ENCODE data around the gene DDX27. TPM values are rescaled to one million over a fixed set of nuclear protein-coding genes. Genes with fewer than 3 reads are reported as not detected.

Gene DDX27
- total RNA-seq, 1 experiment from 2014 or later, result 54.8 TPM

GRCh38 chr20:49282584-49283171 lies 63.5 kb downstream of the DDX27 start (continued):
- TF ChIP-seq E2F4 (CRISPR knock-in tag; IDR thresholded peaks at IDR 0.05; ENCODE audit: borderline replicate concordance, low read depth), result no peak
- TF ChIP-seq FOXP1 (CRISPR knock-in tag; IDR thresholded peaks at IDR 0.05; ENCODE audit: borderline replicate concordance), result no peak
- TF ChIP-seq NR1H2 (CRISPR knock-in tag; IDR thresholded peaks at IDR 0.05), result no peak

- POLR2A ChIA-PET, result interaction anchor here (0.6 to 1.3 kb wide), 4 partner anchors 8 to 1665 kb away, joined by 3 to 5 read pairs (median 4); no protein-coding TSS in a partner anchor
- H3K9me3 Mint-ChIP-seq, result peaks cover 3% of the 10 kb centered on the region; the same call in 1 of the 2 replicates
- peak overlapping the region; percentile 100 for H3K4me3 Mint-ChIP-seq
- ATAC-seq (no peak), DNase-seq (ENCODE audit: low spot score) (no peak)
- peaks cover 100% of the 10 kb centered on the region for H3K36me3 Mint-ChIP-seq
- H3K27me3 Mint-ChIP-seq (ENCODE audit: low read depth), result no peaks in the 10 kb centered on the region; the same call in 1 of the 2 replicates
- peak overlapping the region; percentile 95 for H3K27ac Mint-ChIP-seq
- CTCF ChIA-PET, result interaction anchor here (3.7 kb wide), 1 partner anchor 37 kb away, joined by 15 read pairs; no protein-coding TSS in a partner anchor
- peaks cover 81% of the 10 kb centered on the region for H3K4me1 Mint-ChIP-seq
- TF ChIP-seq, protein P1, sequence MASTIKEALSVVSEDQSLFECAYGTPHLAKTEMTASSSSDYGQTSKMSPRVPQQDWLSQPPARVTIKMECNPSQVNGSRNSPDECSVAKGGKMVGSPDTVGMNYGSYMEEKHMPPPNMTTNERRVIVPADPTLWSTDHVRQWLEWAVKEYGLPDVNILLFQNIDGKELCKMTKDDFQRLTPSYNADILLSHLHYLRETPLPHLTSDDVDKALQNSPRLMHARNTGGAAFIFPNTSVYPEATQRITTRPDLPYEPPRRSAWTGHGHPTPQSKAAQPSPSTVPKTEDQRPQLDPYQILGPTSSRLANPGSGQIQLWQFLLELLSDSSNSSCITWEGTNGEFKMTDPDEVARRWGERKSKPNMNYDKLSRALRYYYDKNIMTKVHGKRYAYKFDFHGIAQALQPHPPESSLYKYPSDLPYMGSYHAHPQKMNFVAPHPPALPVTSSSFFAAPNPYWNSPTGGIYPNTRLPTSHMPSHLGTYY (CRISPR knock-in tag; IDR thresholded peaks at IDR 0.05), result peak; percentile 11; the same call in 1 of the 2 replicates
- TF ChIP-seq PRRX2 (CRISPR knock-in tag; IDR thresholded peaks at IDR 0.05) (no peak; the same call in 1 of the 2 replicates), E2F4 (CRISPR knock-in tag; IDR thresholded peaks at IDR 0.05; ENCODE audit: borderline replicate concordance, low read depth) (no peak), ELF4 (CRISPR knock-in tag; IDR thresholded peaks at IDR 0.05; ENCODE audit: low read depth) (no peak), AFF4 (CRISPR knock-in tag; IDR thresholded peaks at IDR 0.05; ENCODE audit: borderline replicate concordance) (no peak), JAZF1 (CRISPR knock-in tag; IDR thresholded peaks at IDR 0.05) (no peak), ZNF416 (CRISPR knock-in tag; IDR thresholded peaks at IDR 0.05) (0 out of 2 replicates have a peak, but pooled peaks have one; percentile 6), GTF2I (CRISPR knock-in tag; conservative IDR thresholded peaks at IDR 0.05) (no peak), SOX15 (CRISPR knock-in tag; IDR thresholded peaks at IDR 0.05) (no peak), E2F5 (CRISPR knock-in tag; IDR thresholded peaks at IDR 0.05) (no peak), ZNF423 (CRISPR knock-in tag; IDR thresholded peaks at IDR 0.05) (no peak), CBFB (CRISPR knock-in tag; IDR thresholded peaks at IDR 0.05; ENCODE audit: low read depth) (no peak), HMGA2 (CRISPR knock-in tag; IDR thresholded peaks at IDR 0.05) (no peak), RELA (CRISPR knock-in tag; IDR thresholded peaks at IDR 0.05; ENCODE audit: borderline replicate concordance) (no peak), ZNF263 (CRISPR knock-in tag; IDR thresholded peaks at IDR 0.05; ENCODE audit: low read depth) (no peak), NR2C2 (CRISPR knock-in tag; IDR thresholded peaks at IDR 0.05) (no peak)
- TF ChIP-seq, protein P2, sequence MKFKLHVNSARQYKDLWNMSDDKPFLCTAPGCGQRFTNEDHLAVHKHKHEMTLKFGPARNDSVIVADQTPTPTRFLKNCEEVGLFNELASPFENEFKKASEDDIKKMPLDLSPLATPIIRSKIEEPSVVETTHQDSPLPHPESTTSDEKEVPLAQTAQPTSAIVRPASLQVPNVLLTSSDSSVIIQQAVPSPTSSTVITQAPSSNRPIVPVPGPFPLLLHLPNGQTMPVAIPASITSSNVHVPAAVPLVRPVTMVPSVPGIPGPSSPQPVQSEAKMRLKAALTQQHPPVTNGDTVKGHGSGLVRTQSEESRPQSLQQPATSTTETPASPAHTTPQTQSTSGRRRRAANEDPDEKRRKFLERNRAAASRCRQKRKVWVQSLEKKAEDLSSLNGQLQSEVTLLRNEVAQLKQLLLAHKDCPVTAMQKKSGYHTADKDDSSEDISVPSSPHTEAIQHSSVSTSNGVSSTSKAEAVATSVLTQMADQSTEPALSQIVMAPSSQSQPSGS (CRISPR knock-in tag; IDR thresholded peaks at IDR 0.05; ENCODE audit: borderline replicate concordance, low read depth), result no peak
- TF ChIP-seq, protein P3, sequence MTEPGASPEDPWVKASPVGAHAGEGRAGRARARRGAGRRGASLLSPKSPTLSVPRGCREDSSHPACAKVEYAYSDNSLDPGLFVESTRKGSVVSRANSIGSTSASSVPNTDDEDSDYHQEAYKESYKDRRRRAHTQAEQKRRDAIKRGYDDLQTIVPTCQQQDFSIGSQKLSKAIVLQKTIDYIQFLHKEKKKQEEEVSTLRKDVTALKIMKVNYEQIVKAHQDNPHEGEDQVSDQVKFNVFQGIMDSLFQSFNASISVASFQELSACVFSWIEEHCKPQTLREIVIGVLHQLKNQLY (CRISPR knock-in tag; IDR thresholded peaks at IDR 0.05), result no peak
- TF ChIP-seq, protein P4, sequence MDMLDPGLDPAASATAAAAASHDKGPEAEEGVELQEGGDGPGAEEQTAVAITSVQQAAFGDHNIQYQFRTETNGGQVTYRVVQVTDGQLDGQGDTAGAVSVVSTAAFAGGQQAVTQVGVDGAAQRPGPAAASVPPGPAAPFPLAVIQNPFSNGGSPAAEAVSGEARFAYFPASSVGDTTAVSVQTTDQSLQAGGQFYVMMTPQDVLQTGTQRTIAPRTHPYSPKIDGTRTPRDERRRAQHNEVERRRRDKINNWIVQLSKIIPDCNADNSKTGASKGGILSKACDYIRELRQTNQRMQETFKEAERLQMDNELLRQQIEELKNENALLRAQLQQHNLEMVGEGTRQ (CRISPR knock-in tag; IDR thresholded peaks at IDR 0.05), result no peak
Observed at GRCh38 chr20:49283176-49283702, 64.0 kb downstream of the DDX27 start.
